Gastroesophageal sphincter (tissue), 4 donors: Measurements from ENCODE around the gene TARBP1. TPM values are rescaled to one million over a fixed set of nuclear protein-coding genes. Genes with fewer than 3 reads are reported as not detected.
"Not testable (repeated sequence)": the region's sequence is repeated elsewhere in the genome, so short reads cannot be mapped to it uniquely, and the experiment has no call there.

Source experiments
- ATAC-seq: fragments of 150-250 bp; one replicate; pipeline ENCODE4 v1.9.1; 2016; ENCODE audit warnings: mild to moderate bottlenecking, moderate library complexity
- H3K27ac ChIP-seq, 4 donors: fragments of 200-600 bp; sonication (generic) in 3 of 4; 1 replicate in 3 of 4; 2 replicates in 1 of 4; pipeline ENCODE4 v1.5.1; 2016 to 2019
- H3K27me3 ChIP-seq: fragments of 200-600 bp; sonication (generic); one replicate; pipeline ENCODE4 v1.5.1; 2019
- H3K36me3 ChIP-seq, 2 donors: fragments of 200-600 bp; sonication (generic); one replicate each; pipeline ENCODE4 v1.5.1; 2019; ENCODE audit warnings: control low read depth in 1 of 2
- H3K4me1 ChIP-seq, 3 donors: fragments of 200-600 bp; sonication (generic); 1 replicate in 2 of 3; 2 replicates in 1 of 3; pipeline ENCODE4 v1.5.1; 2016 to 2019; ENCODE audit warnings: control low read depth in 2 of 3
- H3K4me3 ChIP-seq, 2 donors: fragments of 200-600 bp; sonication (generic); one replicate each; pipeline ENCODE4 v1.5.1; 2019; ENCODE audit warnings: mild to moderate bottlenecking in 1 of 2, moderate library complexity in 1 of 2
- H3K9me3 ChIP-seq, 3 donors: fragments of 200-600 bp; sonication (generic); one replicate each; pipeline ENCODE4 v1.5.1; 2017 to 2019; ENCODE audit warnings: control low read depth in 2 of 3
- CTCF ChIP-seq, 4 experiments: fragments of 200-600 bp in 2 of 4; fragments of 450-650 bp in 2 of 4; sonication (generic) in 1 of 4; IDR thresholded peaks; one replicate each; pipeline ENCODE4 v1.5.1; 2017 to 2019; ENCODE audit warnings: antibody characterized with exemption in 4 of 4, mild to moderate bottlenecking in 2 of 4, moderate library complexity in 2 of 4
- EP300 ChIP-seq: sonication (generic); formaldehyde crosslinking; IDR thresholded peaks from one replicate; pipeline ENCODE4 v1.6.1; 2017; ENCODE audit warnings: antibody characterized with exemption, mild to moderate bottlenecking
- POLR2A ChIP-seq, 2 donors: fragments of 450-650 bp; IDR thresholded peaks; one replicate each; pipeline ENCODE4 v1.6.1; 2017; ENCODE audit warnings: antibody characterized with exemption in 2 of 2, mild to moderate bottlenecking in 2 of 2, moderate library complexity in 1 of 2
- POLR2AphosphoS5 ChIP-seq: sonication (generic); formaldehyde crosslinking; IDR thresholded peaks from one replicate; pipeline ENCODE4 v1.6.1; 2017; ENCODE audit warnings: antibody characterized with exemption
- WGBS, 2 donors: methylation state at CpG; one replicate each; pipeline ENCODE4 v1.1.5; 2018; ENCODE audit warnings: low coverage in 1 of 2; 5-methylcytosine and 5-hydroxymethylcytosine counted together
- total RNA-seq, 4 donors: library from RNA; depleted of rRNA; stranded (reverse); fragments of >200 nt; gene quantifications; one replicate each; pipeline ENCODE4 v1.1.0, GENCODE V29; 2016

TARBP1 gene
- total RNA-seq, 4 donors from 2014 or later, result 6.7 to 9.6 (median 8.7) TPM

- no peaks in the 10 kb centered on the region for H3K9me3 ChIP-seq
- no peaks in the 10 kb centered on the region for H3K27me3 ChIP-seq
- H3K4me1 ChIP-seq, result peaks cover 5 to 35% (median 9%) of the 10 kb centered on the region in 3 donors
- WGBS, 2 donors, result 93 to 97% methylated on average over 6 to 8 of the region's 10 CpGs
- H3K36me3 ChIP-seq, result no peaks in the 10 kb centered on the region
- TF ChIP-seq CTCF (IDR thresholded peaks at IDR 0.05), result no peak
- TF ChIP-seq POLR2AphosphoS5, result no peak
- no peak for TF ChIP-seq POLR2A (IDR thresholded peaks at IDR 0.05)
- no peak for TF ChIP-seq EP300
- H3K4me3 ChIP-seq, result no peak overlapping the region
- ATAC-seq, result no peak
- H3K27ac ChIP-seq, result peak overlapping the region in 1 of 4 donors; percentile 43
These were observed 40.5 kb upstream of the TARBP1 start for GRCh38 chr1:234519506-234519905.

GRCh38 chr1:234518876-234519275 is 39.9 kb upstream of the TARBP1 start:
- no peaks in the 10 kb centered on the region for H3K36me3 ChIP-seq
- H3K4me1 ChIP-seq, result peaks cover 5 to 29% (median 9%) of the 10 kb centered on the region in 3 donors
- no peak for ATAC-seq
- H3K4me3 ChIP-seq, result no peak overlapping the region
- peak overlapping the region in 1 of 4 donors; percentile 43 for H3K27ac ChIP-seq
- WGBS, 2 donors, result 68 to 73% methylated on average over 7 of the region's 10 CpGs
- no peaks in the 10 kb centered on the region for H3K27me3 ChIP-seq
- TF ChIP-seq POLR2AphosphoS5 (no peak), EP300 (no peak), CTCF (IDR thresholded peaks at IDR 0.05) (no peak), POLR2A (IDR thresholded peaks at IDR 0.05) (no peak)
- no peaks in the 10 kb centered on the region for H3K9me3 ChIP-seq

GRCh38 chr1:234518086-234518485 is 39.1 kb upstream of the TARBP1 start:
- not testable (repeated sequence) for H3K4me3 ChIP-seq, H3K9me3 ChIP-seq, H3K36me3 ChIP-seq, H3K27me3 ChIP-seq, ATAC-seq
- H3K4me1 ChIP-seq, result peaks cover 2 to 21% (median 6%) of the 10 kb centered on the region in 3 donors
- 92 to 100% methylated on average over 2 to 10 of the region's 10 CpGs for WGBS, 2 donors
- H3K27ac ChIP-seq, result peak overlapping the region in 1 of 4 donors; percentile 7

- WGBS, 2 donors, result 70 to 84% methylated on average over 9 of the region's 9 CpGs
- H3K27me3 ChIP-seq, result no peaks in the 10 kb centered on the region
- TF ChIP-seq POLR2A (IDR thresholded peaks at IDR 0.05) (no peak), CTCF (IDR thresholded peaks at IDR 0.05) (no peak), POLR2AphosphoS5 (no peak), EP300 (no peak)
- no peaks in the 10 kb centered on the region for H3K36me3 ChIP-seq
- H3K4me1 ChIP-seq, result peaks cover 0 to 14% (median 3%) of the 10 kb centered on the region in 3 donors
- ATAC-seq, result no peak
- no peaks in the 10 kb centered on the region for H3K9me3 ChIP-seq
- no peak overlapping the region for H3K4me3 ChIP-seq
- H3K27ac ChIP-seq, result peak overlapping the region in 1 of 4 donors; percentile 7
These were observed 38.3 kb upstream of the TARBP1 start for GRCh38 chr1:234517110-234517802.

GRCh38 chr1:234515821-234516241 is 36.9 kb upstream of the TARBP1 start:
- 21 to 23% methylated on average over 3 of the region's 3 CpGs for WGBS, 2 donors
- Histone ChIP-seq H3K4me1 (peaks cover 0 to 14% (median 3%) of the 10 kb centered on the region in 3 donors), H3K4me3 (no peak overlapping the region), H3K9me3 (no peaks in the 10 kb centered on the region), H3K27me3 (no peaks in the 10 kb centered on the region), H3K36me3 (no peaks in the 10 kb centered on the region), H3K27ac (peak overlapping the region in 3 of 4 donors; percentile 50 to 73 (median 58))
- ATAC-seq, result no peak
- TF ChIP-seq CTCF (IDR thresholded peaks at IDR 0.05) (no peak), POLR2A (IDR thresholded peaks at IDR 0.05) (no peak), POLR2AphosphoS5 (no peak)
